ENCODE data around the gene TMEM134. TPM values are rescaled to one million over a fixed set of nuclear protein-coding genes. Genes with fewer than 3 reads are reported as not detected.

Gene TMEM134
- total and polyA plus RNA-seq, 2 experiments from 2014 or later: 13.4 to 103 TPM

DNA sequence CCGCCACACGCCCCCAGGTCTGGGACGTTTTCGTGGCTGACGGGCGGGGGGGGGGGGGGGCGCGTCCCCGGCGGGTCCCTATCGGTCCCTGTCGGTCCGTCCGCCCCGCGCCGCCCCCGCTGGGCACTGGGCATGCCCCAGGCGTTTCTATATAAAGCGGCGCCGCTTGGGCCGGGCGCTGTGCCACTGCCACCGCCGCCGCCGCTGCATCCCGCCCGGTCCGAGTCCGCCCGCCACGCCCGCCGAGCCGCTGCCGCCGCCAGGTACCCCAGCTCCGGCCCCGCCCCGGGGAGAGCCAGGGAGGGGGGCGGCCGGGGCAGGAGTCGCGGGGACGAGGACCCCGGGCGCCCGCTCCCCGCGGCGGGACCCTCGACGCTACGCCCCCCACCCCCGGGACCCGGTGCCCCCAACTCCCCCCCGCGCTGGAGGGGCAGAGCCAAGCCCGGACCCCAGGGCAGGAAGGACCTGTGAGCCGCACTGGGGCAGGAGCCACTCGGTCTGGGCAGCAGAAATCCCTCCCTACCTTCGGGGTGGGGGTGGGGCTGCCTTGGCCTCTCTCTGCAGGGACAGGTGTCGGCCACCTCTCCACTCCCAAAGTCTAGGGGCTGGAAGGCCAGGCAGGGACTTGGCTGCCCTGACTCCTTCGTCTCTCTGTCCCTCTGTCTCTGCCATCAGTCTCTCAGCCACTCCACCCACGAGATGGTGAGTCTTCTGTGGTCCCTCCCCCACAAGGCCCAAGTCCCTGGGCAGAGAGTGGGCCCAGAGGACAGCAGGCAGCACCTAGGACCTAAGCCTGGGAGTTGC is 53.3 kb downstream of the TMEM134 start, which contains the start of gene CARNS1:
Gene CARNS1, plus strand, starts transcription at position 178 of the 804 bp plus-strand sequence. Its CDS starts 522 bp downstream, at position 700.
- Histone ChIP-seq H3F3A (ENCODE audit: insufficient read depth) (no peaks in the 10 kb centered on the region), H3K79me2 (ENCODE audit: insufficient read depth) (no peaks in the 10 kb centered on the region), H3K4me1 (ENCODE audit: insufficient read depth) (no peaks in the 10 kb centered on the region), H3K9me3 (ENCODE audit: low read depth) (no peaks in the 10 kb centered on the region), H4K20me1 (ENCODE audit: insufficient read depth) (no peaks in the 10 kb centered on the region), H3K4me3 (no peak within 1 kb of the TSS), H3K36me3 (ENCODE audit: low read depth) (no peaks in the 10 kb centered on the region), H3K9me2 (ENCODE audit: insufficient read depth) (no peaks in the 10 kb centered on the region), H2AFZ (no peak within 1 kb of the TSS), H3K27ac (no peak within 1 kb of the TSS), H3K27me3 (replicated peaks; ENCODE audit: insufficient read depth) (peaks cover 14% of the 10 kb centered on the region), H3K4me2 (ENCODE audit: unreplicated experiment) (no peak within 1 kb of the TSS), H3K9ac (no peak within 1 kb of the TSS)
- in situ Hi-C loops (cut with MboI): no loop called here
- peak; percentile 40 for DNase-seq
- 5 to 6% methylated on average over 5 to 61 of the region's 67 CpGs for WGBS, 2 experiments (ENCODE audit: low coverage in 1 of 2, low lambda C conversion rate in 2 of 2, missing lambda C conversion rate in 2 of 2)
- TF ChIP-seq EZH2phosphoT487 (IDR thresholded peaks at IDR 0.05; ENCODE audit: insufficient read depth, low read depth) (no peak), EZH2 (IDR thresholded peaks at IDR 0.05; ENCODE audit: insufficient read depth, poor library complexity, severe bottlenecking) (no peak)

DNA sequence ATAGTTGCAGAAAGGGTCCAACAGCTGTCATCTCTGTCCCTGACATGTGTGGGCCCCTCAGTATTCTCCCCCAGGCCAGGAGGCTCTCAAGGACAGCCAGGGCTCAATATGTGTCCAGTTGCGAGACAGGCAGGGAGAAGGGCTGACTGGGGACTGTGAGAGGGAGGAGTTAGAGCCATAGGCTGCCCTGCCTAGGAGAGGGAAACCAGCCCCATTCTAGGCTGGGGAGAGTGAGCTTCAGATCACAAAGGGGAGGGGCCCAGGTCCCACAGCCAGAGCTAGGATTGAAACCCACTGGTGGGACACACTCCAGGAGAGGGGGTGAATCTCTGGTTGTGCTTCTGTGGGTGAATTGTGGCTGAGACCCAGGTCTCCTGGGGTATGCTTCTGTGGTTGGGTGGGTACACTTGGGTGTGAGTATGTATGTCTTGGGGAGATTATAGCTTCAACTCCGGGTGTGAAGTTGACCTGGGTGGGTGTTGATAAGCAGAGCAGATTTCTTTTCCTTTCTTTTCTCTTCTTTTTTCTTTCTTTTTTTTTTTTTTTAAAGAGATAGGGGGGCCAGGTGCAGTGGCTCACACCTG is 55.7 kb downstream of the TMEM134 start:
- Histone ChIP-seq H3K27me3 (replicated peaks; ENCODE audit: insufficient read depth) (peaks cover 17% of the 10 kb centered on the region), H3F3A (ENCODE audit: insufficient read depth) (no peaks in the 10 kb centered on the region), H3K4me1 (ENCODE audit: insufficient read depth) (no peaks in the 10 kb centered on the region), H3K36me3 (ENCODE audit: low read depth) (no peaks in the 10 kb centered on the region), H3K27ac (no peak overlapping the region), H3K9me3 (ENCODE audit: low read depth) (no peaks in the 10 kb centered on the region), H3K4me3 (no peak overlapping the region), H3K4me2 (ENCODE audit: unreplicated experiment) (no peak overlapping the region), H4K20me1 (ENCODE audit: insufficient read depth) (no peaks in the 10 kb centered on the region), H2AFZ (no peak overlapping the region), H3K9ac (no peak overlapping the region), H3K9me2 (ENCODE audit: insufficient read depth) (no peaks in the 10 kb centered on the region), H3K79me2 (ENCODE audit: insufficient read depth) (no peaks in the 10 kb centered on the region)
- no peak for TF ChIP-seq EZH2phosphoT487 (IDR thresholded peaks at IDR 0.05; ENCODE audit: insufficient read depth, low read depth)
- TF ChIP-seq EZH2 (IDR thresholded peaks at IDR 0.05; ENCODE audit: insufficient read depth, poor library complexity, severe bottlenecking): no peak
- no peak for DNase-seq
- in situ Hi-C loops (cut with MboI): no loop called here
- 66 to 86% methylated on average over 2 of the region's 2 CpGs for WGBS, 2 experiments (ENCODE audit: low coverage in 1 of 2, low lambda C conversion rate in 2 of 2, missing lambda C conversion rate in 2 of 2)

DNA sequence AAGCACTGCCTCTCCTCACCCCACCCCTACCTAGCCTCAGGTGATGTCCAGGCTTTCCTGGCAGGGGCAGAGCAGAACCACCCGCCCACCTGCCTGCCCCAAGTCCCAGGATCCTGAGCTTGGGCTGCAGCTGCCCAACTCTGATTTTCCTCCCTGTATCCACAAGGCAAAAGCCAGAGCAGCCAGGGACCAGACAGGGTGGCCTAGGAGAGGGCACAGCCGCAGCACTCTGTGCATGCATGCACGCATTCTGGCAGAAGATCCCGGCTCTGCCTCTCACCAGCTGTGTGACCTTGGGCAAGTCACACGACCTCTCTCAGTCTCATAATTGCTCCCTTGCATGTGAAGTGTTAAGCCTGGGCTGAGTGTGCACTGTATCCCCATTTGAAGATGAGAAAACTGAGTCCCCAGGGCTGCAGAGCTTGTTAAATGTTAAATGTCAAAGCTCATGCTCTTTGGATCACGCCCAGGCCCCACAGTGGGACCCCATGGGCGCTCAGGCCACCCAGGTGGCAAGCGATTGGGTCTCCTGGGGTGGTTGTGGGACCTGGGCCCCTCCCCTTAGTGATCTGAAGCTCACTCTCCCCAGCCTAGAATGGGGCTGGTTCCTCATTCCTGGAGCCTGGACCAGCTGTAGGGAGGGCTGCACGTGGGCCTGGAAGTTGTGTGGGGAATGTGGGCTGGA is 56.4 kb downstream of the TMEM134 start:
- Histone ChIP-seq H3K4me3 (no peak overlapping the region), H3K9me2 (ENCODE audit: insufficient read depth) (no peaks in the 10 kb centered on the region), H3K9me3 (ENCODE audit: low read depth) (no peaks in the 10 kb centered on the region), H3K4me1 (ENCODE audit: insufficient read depth) (no peaks in the 10 kb centered on the region), H4K20me1 (ENCODE audit: insufficient read depth) (no peaks in the 10 kb centered on the region), H3K27ac (no peak overlapping the region), H3K9ac (no peak overlapping the region), H3K4me2 (ENCODE audit: unreplicated experiment) (no peak overlapping the region), H3K36me3 (ENCODE audit: low read depth) (no peaks in the 10 kb centered on the region), H2AFZ (no peak overlapping the region), H3K79me2 (ENCODE audit: insufficient read depth) (no peaks in the 10 kb centered on the region), H3F3A (ENCODE audit: insufficient read depth) (no peaks in the 10 kb centered on the region), H3K27me3 (replicated peaks; ENCODE audit: insufficient read depth) (peaks cover 23% of the 10 kb centered on the region)
- TF ChIP-seq EZH2 (IDR thresholded peaks at IDR 0.05; ENCODE audit: insufficient read depth, poor library complexity, severe bottlenecking) (no peak), EZH2phosphoT487 (IDR thresholded peaks at IDR 0.05; ENCODE audit: insufficient read depth, low read depth) (no peak)
- no peak for DNase-seq
- WGBS, 2 experiments (ENCODE audit: low coverage in 1 of 2, low lambda C conversion rate in 2 of 2, missing lambda C conversion rate in 2 of 2): 54% methylated on average over 9 of the region's 9 CpGs
- in situ Hi-C loops (cut with MboI): no loop called here

DNA sequence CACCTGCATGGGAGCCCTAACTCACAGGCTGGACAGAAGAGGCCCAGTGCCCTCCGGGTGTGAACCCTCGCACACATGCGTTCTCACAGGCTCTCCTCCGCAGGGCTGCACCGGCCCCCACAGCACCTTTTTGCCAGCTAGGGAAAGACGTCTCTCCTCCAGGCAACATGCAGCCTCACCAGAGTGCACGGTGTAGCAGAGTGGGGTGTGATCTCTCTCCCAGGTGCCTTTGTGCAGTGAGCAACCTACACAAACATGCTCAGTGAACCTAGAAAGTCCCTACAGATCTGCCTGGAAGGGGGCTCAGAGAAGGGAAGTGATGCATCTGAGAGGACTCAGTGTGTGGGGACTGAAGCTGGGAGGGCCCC is 57.3 kb downstream of the TMEM134 start:
- 30 to 36% methylated on average over 7 of the region's 7 CpGs for WGBS, 2 experiments (ENCODE audit: low coverage in 1 of 2, low lambda C conversion rate in 2 of 2, missing lambda C conversion rate in 2 of 2)
- Histone ChIP-seq H3K4me2 (ENCODE audit: unreplicated experiment) (no peak overlapping the region), H4K20me1 (ENCODE audit: insufficient read depth) (no peaks in the 10 kb centered on the region), H3K27me3 (replicated peaks; ENCODE audit: insufficient read depth) (peaks cover 23% of the 10 kb centered on the region), H3K4me1 (ENCODE audit: insufficient read depth) (no peaks in the 10 kb centered on the region), H3F3A (ENCODE audit: insufficient read depth) (no peaks in the 10 kb centered on the region), H3K9me2 (ENCODE audit: insufficient read depth) (no peaks in the 10 kb centered on the region), H3K9ac (no peak overlapping the region), H3K4me3 (no peak overlapping the region), H3K9me3 (ENCODE audit: low read depth) (no peaks in the 10 kb centered on the region), H3K36me3 (ENCODE audit: low read depth) (no peaks in the 10 kb centered on the region), H3K27ac (no peak overlapping the region), H3K79me2 (ENCODE audit: insufficient read depth) (no peaks in the 10 kb centered on the region), H2AFZ (no peak overlapping the region)
- in situ Hi-C loops (cut with MboI): no loop called here
- TF ChIP-seq EZH2 (IDR thresholded peaks at IDR 0.05; ENCODE audit: insufficient read depth, poor library complexity, severe bottlenecking): no peak
- no peak for TF ChIP-seq EZH2phosphoT487 (IDR thresholded peaks at IDR 0.05; ENCODE audit: insufficient read depth, low read depth)
- DNase-seq: no peak

Small RNA genes lying within 50 kb of the gene (microRNA-seq; reads per million reads assigned to microRNA genes)
- not detected for gene MIR6752 (ENCODE audit: borderline number of aligned reads)

Small RNA genes lying within 50 kb of the gene (small RNA-seq; reads per million reads assigned to genes)
- gene MIR6752 (ENCODE audit: low read depth, low replicate concordance): not detected

Other genes starting within 250 kb of the TMEM134 start
- 43.0 and 54.9 TPM in 2 replicates for gene GRK2, start 202.8 kb downstream of the TMEM134 start, total RNA-seq (2014; rRNA removed; shearing (Covaris generic))
- gene GRK2, start 202.8 kb downstream of the TMEM134 start, polyA plus RNA-seq (2016; fragmentation: Nextera tagmentation; extraction: Ambion mirVana): 6.0 and 7.8 TPM in 2 replicates
- 27.6 and 42.9 TPM in 2 replicates for gene ANKRD13D, start 179.9 kb downstream of the TMEM134 start, total RNA-seq (2014; rRNA removed; shearing (Covaris generic))
- gene ANKRD13D, start 179.9 kb downstream of the TMEM134 start, polyA plus RNA-seq (2016; fragmentation: Nextera tagmentation; extraction: Ambion mirVana): 13.4 and 16.4 TPM in 2 replicates
- gene SSH3, start 165.7 kb downstream of the TMEM134 start, total RNA-seq (2014; rRNA removed; shearing (Covaris generic)): 20.1 and 41.6 TPM in 2 replicates
- 25.2 and 26.4 TPM in 2 replicates for gene SSH3, start 165.7 kb downstream of the TMEM134 start, polyA plus RNA-seq (2016; fragmentation: Nextera tagmentation; extraction: Ambion mirVana)
- gene POLD4, start 115.7 kb downstream of the TMEM134 start, total RNA-seq (2014; rRNA removed; shearing (Covaris generic)): 86.6 and 109 TPM in 2 replicates
- 121 and 136 TPM in 2 replicates for gene POLD4, start 115.7 kb downstream of the TMEM134 start, polyA plus RNA-seq (2016; fragmentation: Nextera tagmentation; extraction: Ambion mirVana)
- gene CLCF1, start 95.7 kb downstream of the TMEM134 start, total RNA-seq (2014; rRNA removed; shearing (Covaris generic)): 33.0 and 39.1 TPM in 2 replicates
- gene CLCF1, start 95.7 kb downstream of the TMEM134 start, polyA plus RNA-seq (2016; fragmentation: Nextera tagmentation; extraction: Ambion mirVana): 20.0 and 21.1 TPM in 2 replicates
- 0.51 and 4.6 TPM in 2 replicates for gene RAD9A, start 77.3 kb downstream of the TMEM134 start, total RNA-seq (2014; rRNA removed; shearing (Covaris generic))
- gene RAD9A, start 77.3 kb downstream of the TMEM134 start, polyA plus RNA-seq (2016; fragmentation: Nextera tagmentation; extraction: Ambion mirVana): 3.9 and 5.7 TPM in 2 replicates
- 140 and 172 TPM in 2 replicates for gene PPP1CA, start 67.4 kb downstream of the TMEM134 start, total RNA-seq (2014; rRNA removed; shearing (Covaris generic))
- 207 and 222 TPM in 2 replicates for gene PPP1CA, start 67.4 kb downstream of the TMEM134 start, polyA plus RNA-seq (2016; fragmentation: Nextera tagmentation; extraction: Ambion mirVana)
- gene TBC1D10C, start 65.2 kb downstream of the TMEM134 start, total RNA-seq (2014; rRNA removed; shearing (Covaris generic)): not detected in 2 replicates
- gene TBC1D10C, start 65.2 kb downstream of the TMEM134 start, polyA plus RNA-seq (2016; fragmentation: Nextera tagmentation; extraction: Ambion mirVana): 0.25 TPM in 1 of 2 replicates, not detected in the other
- 0.38 and 0.43 TPM in 2 replicates for gene CARNS1, start 53.6 kb downstream of the TMEM134 start, total RNA-seq (2014; rRNA removed; shearing (Covaris generic))
- 0.13 and 0.38 TPM in 2 replicates for gene CARNS1, start 53.6 kb downstream of the TMEM134 start, polyA plus RNA-seq (2016; fragmentation: Nextera tagmentation; extraction: Ambion mirVana)
- gene RPS6KB2, start 40.8 kb downstream of the TMEM134 start, total RNA-seq (2014; rRNA removed; shearing (Covaris generic)): 68.0 and 71.2 TPM in 2 replicates
- 52.3 and 53.0 TPM in 2 replicates for gene RPS6KB2, start 40.8 kb downstream of the TMEM134 start, polyA plus RNA-seq (2016; fragmentation: Nextera tagmentation; extraction: Ambion mirVana)
- gene PTPRCAP, start 31.6 kb downstream of the TMEM134 start, total RNA-seq (2014; rRNA removed; shearing (Covaris generic)): not detected in 2 replicates
- gene PTPRCAP, start 31.6 kb downstream of the TMEM134 start, polyA plus RNA-seq (2016; fragmentation: Nextera tagmentation; extraction: Ambion mirVana): 0.43 and 0.68 TPM in 2 replicates
- 107 and 113 TPM in 2 replicates for gene CORO1B, start 25.8 kb downstream of the TMEM134 start, total RNA-seq (2014; rRNA removed; shearing (Covaris generic))
- gene CORO1B, start 25.8 kb downstream of the TMEM134 start, polyA plus RNA-seq (2016; fragmentation: Nextera tagmentation; extraction: Ambion mirVana): 78.1 and 80.2 TPM in 2 replicates
- not detected in 2 replicates for gene GPR152, start 16.5 kb downstream of the TMEM134 start, total RNA-seq (2014; rRNA removed; shearing (Covaris generic))
- not detected in 2 replicates for gene GPR152, start 16.5 kb downstream of the TMEM134 start, polyA plus RNA-seq (2016; fragmentation: Nextera tagmentation; extraction: Ambion mirVana)
- not detected in 2 replicates for gene CABP4, start 13.9 kb downstream of the TMEM134 start, total RNA-seq (2014; rRNA removed; shearing (Covaris generic))
- gene CABP4, start 13.9 kb downstream of the TMEM134 start, polyA plus RNA-seq (2016; fragmentation: Nextera tagmentation; extraction: Ambion mirVana): not detected in 2 replicates
- 46.4 and 58.5 TPM in 2 replicates for gene AIP, start 13.8 kb upstream of the TMEM134 start, total RNA-seq (2014; rRNA removed; shearing (Covaris generic))
- gene AIP, start 13.8 kb upstream of the TMEM134 start, polyA plus RNA-seq (2016; fragmentation: Nextera tagmentation; extraction: Ambion mirVana): 56.1 and 57.3 TPM in 2 replicates
- 30.7 and 31.2 TPM in 2 replicates for gene PITPNM1, start 36.1 kb upstream of the TMEM134 start, total RNA-seq (2014; rRNA removed; shearing (Covaris generic))
- gene PITPNM1, start 36.1 kb upstream of the TMEM134 start, polyA plus RNA-seq (2016; fragmentation: Nextera tagmentation; extraction: Ambion mirVana): 10.8 and 12.1 TPM in 2 replicates
- gene CDK2AP2, start 38.9 kb upstream of the TMEM134 start, total RNA-seq (2014; rRNA removed; shearing (Covaris generic)): 20.5 and 29.6 TPM in 2 replicates
- 54.1 and 55.2 TPM in 2 replicates for gene CDK2AP2, start 38.9 kb upstream of the TMEM134 start, polyA plus RNA-seq (2016; fragmentation: Nextera tagmentation; extraction: Ambion mirVana)
- gene CABP2, start 54.2 kb upstream of the TMEM134 start, total RNA-seq (2014; rRNA removed; shearing (Covaris generic)): not detected in 2 replicates
- not detected in 2 replicates for gene CABP2, start 54.2 kb upstream of the TMEM134 start, polyA plus RNA-seq (2016; fragmentation: Nextera tagmentation; extraction: Ambion mirVana)
- 355 and 606 TPM in 2 replicates for gene GSTP1, start 114.6 kb upstream of the TMEM134 start, total RNA-seq (2014; rRNA removed; shearing (Covaris generic))
- 743 and 767 TPM in 2 replicates for gene GSTP1, start 114.6 kb upstream of the TMEM134 start, polyA plus RNA-seq (2016; fragmentation: Nextera tagmentation; extraction: Ambion mirVana)
- gene NDUFV1, start 137.7 kb upstream of the TMEM134 start, total RNA-seq (2014; rRNA removed; shearing (Covaris generic)): 168 and 209 TPM in 2 replicates
- 136 TPM in 2 replicates for gene NDUFV1, start 137.7 kb upstream of the TMEM134 start, polyA plus RNA-seq (2016; fragmentation: Nextera tagmentation; extraction: Ambion mirVana)
- 2.0 and 4.8 TPM in 2 replicates for gene NUDT8, start 160.7 kb upstream of the TMEM134 start, total RNA-seq (2014; rRNA removed; shearing (Covaris generic))
- gene NUDT8, start 160.7 kb upstream of the TMEM134 start, polyA plus RNA-seq (2016; fragmentation: Nextera tagmentation; extraction: Ambion mirVana): 4.1 TPM in 2 replicates
- gene TBX10, start 170.5 kb upstream of the TMEM134 start, total RNA-seq (2014; rRNA removed; shearing (Covaris generic)): not detected in 2 replicates
- not detected in 2 replicates for gene TBX10, start 170.5 kb upstream of the TMEM134 start, polyA plus RNA-seq (2016; fragmentation: Nextera tagmentation; extraction: Ambion mirVana)
- not detected in 2 replicates for gene ACY3, start 181.5 kb upstream of the TMEM134 start, total RNA-seq (2014; rRNA removed; shearing (Covaris generic))
- not detected in 2 replicates for gene ACY3, start 181.5 kb upstream of the TMEM134 start, polyA plus RNA-seq (2016; fragmentation: Nextera tagmentation; extraction: Ambion mirVana)
- gene ALDH3B2, start 205.4 kb upstream of the TMEM134 start, total RNA-seq (2014; rRNA removed; shearing (Covaris generic)): not detected in 2 replicates
- not detected in 2 replicates for gene ALDH3B2, start 205.4 kb upstream of the TMEM134 start, polyA plus RNA-seq (2016; fragmentation: Nextera tagmentation; extraction: Ambion mirVana)

All from GM23248 (cell line).